GM10266 (cell line): ENCODE results near the gene OSBPL10.

Source experiments
- DNase-seq: peaks from one replicate; pipeline ENCODE4 v3.0.0; 2012; ENCODE audit errors: extremely low spot score
- CTCF ChIP-seq: IDR thresholded peaks from 2 replicates; pipeline ENCODE4 v1.5.1; 2012; ENCODE audit warnings: mild to moderate bottlenecking, low read depth; ENCODE audit not compliant: control insufficient read depth, insufficient read depth; ENCODE audit errors: missing control alignments

The OSBPL10 gene

GRCh38 chr3:31967592-31967991 is 13.5 kb downstream of the OSBPL10 start:
- DNase-seq = no peak
- TF ChIP-seq CTCF = no peak

- no peak for TF ChIP-seq CTCF
- no peak for DNase-seq
These were observed 14.0 kb downstream of the OSBPL10 start for GRCh38 chr3:31966978-31967591.

GRCh38 chr3:31962801-31963205 is 18.3 kb downstream of the OSBPL10 start:
- TF ChIP-seq CTCF = no peak
- no peak for DNase-seq

- no peak for TF ChIP-seq CTCF
- DNase-seq = no peak
These were observed 20.1 kb downstream of the OSBPL10 start for GRCh38 chr3:31960793-31961431.

GRCh38 chr3:31959951-31960792 is 20.9 kb downstream of the OSBPL10 start:
- no peak for TF ChIP-seq CTCF
- no peak for DNase-seq

GRCh38 chr3:31959251-31959650 is 21.8 kb downstream of the OSBPL10 start:
- no peak for TF ChIP-seq CTCF

More at GRCh38 chr3:31959251-31959650, 21.8 kb downstream of the OSBPL10 start:
- DNase-seq = no peak
